Erythroblast (primary cell): ENCODE measurements around the gene MAP3K5.

Source experiments
- GATA1 ChIP-seq: IDR thresholded peaks from 2 replicates; pipeline ENCODE4 v1.6.1; 2011; ENCODE audit warnings: low read depth, mild to moderate bottlenecking, control low read depth, low read length, moderate library complexity
- POLR2A ChIP-seq: IDR thresholded peaks from 2 replicates; pipeline ENCODE4 v1.6.1; 2011; ENCODE audit warnings: mild to moderate bottlenecking, low read length

- TF ChIP-seq POLR2A (no peak), GATA1 (no peak)
These were observed 152.0 kb downstream of the MAP3K5 start for GRCh38 chr6:136640132-136640915.
